T-helper 22 cell (primary cell): ENCODE results near the gene BRSK1.
A peak's percentile ranks its signal among the peaks of the same experiment; 100 is the strongest.

ENCODE experiments used
- DNase-seq: peaks from one replicate; pipeline ENCODE4 v3.0.0-alpha.2; 2020; ENCODE audit warnings: low read depth

The BRSK1 gene

GRCh38 chr19:55253842-55254624 is 29.8 kb upstream of the BRSK1 start:
- peak; percentile 56 for DNase-seq

- DNase-seq = no peak
Measured at GRCh38 chr19:55254625-55254977, 29.2 kb upstream of the BRSK1 start.

GRCh38 chr19:55255618-55256423 is 28.0 kb upstream of the BRSK1 start:
- peak; percentile 20 for DNase-seq

GRCh38 chr19:55256562-55257460 is 27.0 kb upstream of the BRSK1 start:
- no peak for DNase-seq

- DNase-seq = no peak
Measured at GRCh38 chr19:55257461-55258420, 26.1 kb upstream of the BRSK1 start.

GRCh38 chr19:55258476-55258827 is 25.3 kb upstream of the BRSK1 start:
- DNase-seq = peak; percentile 43

GRCh38 chr19:55258828-55259539 is 24.8 kb upstream of the BRSK1 start, which contains the start of gene PPP6R1:
PPP6R1 (minus strand) TSS chr19:55259017; CDS start chr19:55247103, 11,914 bp downstream.
- DNase-seq = peak; percentile 89

- no peak for DNase-seq
Measured at GRCh38 chr19:55259540-55260210, 24.1 kb upstream of the BRSK1 start.

GRCh38 chr19:55261671-55262126 is 22.1 kb upstream of the BRSK1 start:
- no peak for DNase-seq

- DNase-seq = no peak
Measured at GRCh38 chr19:55262359-55262758, 21.4 kb upstream of the BRSK1 start.

GRCh38 chr19:55264531-55264930 is 19.3 kb upstream of the BRSK1 start:
- DNase-seq = no peak

- DNase-seq = no peak
Measured at GRCh38 chr19:55265173-55265572, 18.6 kb upstream of the BRSK1 start.

- DNase-seq = no peak
Measured at GRCh38 chr19:55265723-55266386, 17.9 kb upstream of the BRSK1 start.

- no peak for DNase-seq
Measured at GRCh38 chr19:55266404-55266803, 17.4 kb upstream of the BRSK1 start.

- no peak for DNase-seq
Measured at GRCh38 chr19:55266840-55267239, 17.0 kb upstream of the BRSK1 start.

- DNase-seq = no peak
Measured at GRCh38 chr19:55269299-55269698, 14.5 kb upstream of the BRSK1 start.

- no peak for DNase-seq
Measured at GRCh38 chr19:55270172-55270942, 13.4 kb upstream of the BRSK1 start.

GRCh38 chr19:55272142-55272541 is 11.7 kb upstream of the BRSK1 start:
- DNase-seq = no peak
